Measurements from ENCODE around the gene RASL10A. TPM values are rescaled to one million over a fixed set of nuclear protein-coding genes. Genes with fewer than 3 reads are reported as not detected.

Gene RASL10A
- total RNA-seq, 1 donor from 2014 or later = 2.0 TPM

DNA sequence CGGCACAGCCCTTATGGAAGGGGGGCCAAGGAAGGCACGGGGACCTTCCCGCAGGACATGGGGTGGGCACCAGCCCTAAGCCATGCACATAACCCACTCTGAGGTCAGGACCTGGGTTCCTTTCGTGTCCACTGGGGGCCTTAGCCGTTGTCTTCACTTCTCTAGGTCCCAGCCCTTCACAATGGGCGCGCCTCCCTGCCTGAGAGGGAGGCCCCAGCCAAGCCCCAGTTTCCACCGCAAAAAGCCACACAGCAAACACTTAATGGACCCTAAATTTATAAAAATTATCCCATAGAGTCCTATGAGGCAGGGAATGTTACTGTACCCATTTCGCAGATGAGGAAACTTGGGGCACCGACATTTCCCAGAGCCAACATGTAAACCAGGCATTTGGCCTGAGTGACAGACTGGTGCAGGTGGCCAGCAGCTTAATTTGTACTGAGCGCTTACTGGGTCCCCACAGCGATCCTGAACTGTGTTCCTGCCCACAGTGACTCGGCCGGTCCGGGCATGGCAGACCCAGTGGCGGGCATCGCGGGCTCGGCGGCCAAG, 7.8 kb downstream of the RASL10A start:
- peak in 1 of 2 donors; percentile 32 for DNase-seq (ENCODE audit: low spot score in 2 of 2)
- FAIRE-seq = no peak

DNA sequence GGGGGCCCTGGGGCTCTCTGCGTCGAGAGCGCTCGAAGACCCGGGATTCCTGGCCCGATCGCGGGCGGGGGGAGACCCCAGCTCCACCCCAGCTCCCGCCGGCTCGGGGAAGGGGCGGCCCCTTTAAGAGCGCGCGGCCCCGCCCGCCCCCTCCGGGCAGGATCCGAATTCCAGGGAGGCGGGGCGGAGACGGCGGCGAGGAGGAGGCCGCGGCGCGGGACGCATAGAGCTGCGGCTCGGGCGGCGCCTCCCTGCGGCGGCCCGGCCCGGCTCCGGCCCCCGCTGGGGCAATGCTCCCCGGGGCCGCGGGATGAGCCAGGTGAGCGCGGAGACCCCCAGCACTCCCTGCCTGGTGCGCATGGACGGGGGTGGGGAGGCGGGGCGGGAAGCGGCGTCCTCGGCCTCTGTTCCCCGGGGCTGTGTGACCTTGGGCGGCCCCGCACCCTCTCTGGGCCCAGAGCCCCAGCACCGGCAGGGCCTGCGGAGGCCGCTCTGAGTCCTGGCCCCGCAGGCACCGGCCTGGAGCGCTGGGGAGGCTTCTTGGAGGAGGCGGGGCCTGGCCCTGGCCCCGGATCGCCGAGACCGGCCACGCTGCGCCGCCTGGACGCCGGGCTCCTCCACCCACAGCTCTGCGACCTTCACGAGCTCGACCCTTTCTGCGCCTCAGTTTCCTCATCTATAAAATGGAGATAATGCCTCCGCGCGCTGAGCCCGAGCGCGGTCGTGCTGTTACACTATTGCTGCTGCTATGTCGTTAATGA, 8.5 kb downstream of the RASL10A start:
- no peak for FAIRE-seq

GRCh38 chr22:29306175-29306834, 9.2 kb downstream of the RASL10A start, which contains the start of gene GAS2L1:
GAS2L1 (plus strand) TSS chr22:29306650; CDS start chr22:29308106, 1,456 bp downstream.
- DNase-seq (ENCODE audit: low spot score in 2 of 2) = peak; percentile 85 to 90
- FAIRE-seq = no peak

More for the DNA sequence above, 8.5 kb downstream of the RASL10A start:
- peak; percentile 84 to 87 for DNase-seq (ENCODE audit: low spot score in 2 of 2)

DNA sequence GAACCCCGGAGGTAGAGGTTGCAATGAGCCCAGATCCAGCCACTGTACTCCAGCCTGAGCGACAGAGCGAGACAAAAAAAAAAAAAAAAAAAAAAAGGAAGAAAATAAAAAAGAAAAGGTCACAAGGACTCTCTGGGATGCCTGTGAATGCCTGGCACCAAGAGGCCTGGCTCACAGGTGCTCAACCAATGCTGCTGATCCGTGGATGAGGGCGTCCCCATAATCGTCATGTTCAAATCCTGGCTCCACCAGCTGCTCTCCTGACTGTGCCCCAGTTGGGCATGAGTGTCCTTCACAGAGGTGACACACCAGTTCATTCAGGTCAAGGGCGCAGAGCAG, 9.7 kb downstream of the RASL10A start:
- DNase-seq (ENCODE audit: low spot score in 2 of 2) (no peak), FAIRE-seq (no peak)

GRCh38 chr22:29302681-29303465, 12.6 kb downstream of the RASL10A start:
- FAIRE-seq = no peak
- peak in 1 of 2 donors; percentile 41 for DNase-seq (ENCODE audit: low spot score in 2 of 2)

DNA sequence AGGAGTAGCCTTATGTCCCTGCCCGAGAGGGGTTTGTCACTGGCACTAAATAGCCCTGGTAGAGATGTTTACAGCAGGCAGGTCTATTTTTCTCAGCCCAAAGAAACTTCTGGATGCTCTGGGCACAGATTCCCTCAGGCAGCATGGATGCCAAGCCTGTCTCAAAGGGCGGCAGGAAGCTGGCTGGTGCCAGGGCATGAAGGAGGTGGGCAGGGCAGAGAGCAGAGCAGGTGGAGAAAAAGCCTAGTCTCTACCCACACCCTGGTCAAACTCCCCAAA, 13.2 kb downstream of the RASL10A start:
- no peak for FAIRE-seq
- DNase-seq (ENCODE audit: low spot score in 2 of 2) = no peak

- FAIRE-seq = no peak
- DNase-seq (ENCODE audit: low spot score in 2 of 2) = no peak
Measured at GRCh38 chr22:29301716-29302401, 13.6 kb downstream of the RASL10A start.

DNA sequence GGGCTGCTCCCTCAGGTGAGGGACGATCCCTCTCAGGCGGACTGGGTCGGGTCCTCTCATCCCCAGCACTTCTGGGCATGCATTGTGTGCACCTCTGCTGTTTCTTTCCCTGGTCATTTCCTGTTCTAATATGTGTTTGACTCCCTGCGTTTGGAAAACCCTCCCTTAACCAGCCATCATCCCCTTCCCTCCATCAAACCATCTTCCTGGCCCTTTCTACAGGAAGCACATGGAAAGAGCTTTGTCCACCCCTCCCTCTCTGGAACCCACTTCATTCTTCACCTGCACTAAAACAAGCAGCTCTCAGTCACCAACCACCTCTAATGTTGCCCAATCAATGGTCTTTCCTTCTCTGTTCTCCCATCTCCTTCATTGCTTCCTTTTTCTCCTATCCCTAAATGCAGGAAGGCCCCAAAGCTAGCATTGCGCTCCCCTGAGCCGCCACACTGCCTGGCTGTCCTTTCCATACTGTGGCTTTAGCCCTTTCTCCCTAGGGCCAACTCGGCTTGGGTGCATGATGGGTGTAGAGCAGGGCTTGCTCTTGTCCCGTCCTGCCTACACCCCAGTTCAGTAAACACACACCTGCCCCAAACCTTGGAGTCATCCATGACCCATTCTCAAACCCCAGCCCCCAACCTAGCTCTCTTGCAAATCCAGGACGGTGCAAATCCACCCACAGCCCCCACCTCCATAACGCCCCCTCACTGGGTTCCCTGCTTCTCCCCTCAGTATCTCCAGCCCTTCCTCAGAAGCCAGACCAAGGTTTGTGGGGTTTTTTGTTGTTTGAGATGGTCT, 14.5 kb downstream of the RASL10A start:
- no peak for DNase-seq (ENCODE audit: low spot score in 2 of 2)
- FAIRE-seq = no peak

GRCh38 chr22:29300467-29300806, 15.1 kb downstream of the RASL10A start:
- no peak for FAIRE-seq
- DNase-seq (ENCODE audit: low spot score in 2 of 2) = no peak

GRCh38 chr22:29299136-29299900, 16.2 kb downstream of the RASL10A start:
- DNase-seq (ENCODE audit: low spot score in 2 of 2) = no peak
- FAIRE-seq = no peak

- no peak for DNase-seq (ENCODE audit: low spot score in 2 of 2)
- no peak for FAIRE-seq
Measured at GRCh38 chr22:29298641-29299040, 16.9 kb downstream of the RASL10A start.

DNA sequence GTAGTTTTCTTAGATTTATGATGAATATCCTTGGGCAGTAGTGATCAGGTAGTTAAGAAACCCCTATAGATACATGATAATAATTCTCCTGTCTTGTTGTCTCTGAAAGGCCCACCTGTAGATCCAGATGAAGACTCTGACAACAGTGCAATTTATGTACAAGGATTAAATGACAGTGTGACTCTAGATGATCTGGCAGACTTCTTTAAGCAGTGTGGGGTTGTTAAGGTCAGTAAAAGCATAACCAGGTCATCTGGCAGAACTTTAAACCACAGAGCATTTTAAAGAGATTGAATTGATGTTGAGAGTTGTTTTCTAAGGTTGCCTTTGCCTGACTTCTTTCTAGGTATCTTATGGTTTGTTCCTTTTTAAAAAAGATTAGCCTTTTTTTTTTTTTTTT, 23.1 kb downstream of the RASL10A start:
- no peak for FAIRE-seq
- DNase-seq (ENCODE audit: low spot score in 2 of 2) = no peak

DNA sequence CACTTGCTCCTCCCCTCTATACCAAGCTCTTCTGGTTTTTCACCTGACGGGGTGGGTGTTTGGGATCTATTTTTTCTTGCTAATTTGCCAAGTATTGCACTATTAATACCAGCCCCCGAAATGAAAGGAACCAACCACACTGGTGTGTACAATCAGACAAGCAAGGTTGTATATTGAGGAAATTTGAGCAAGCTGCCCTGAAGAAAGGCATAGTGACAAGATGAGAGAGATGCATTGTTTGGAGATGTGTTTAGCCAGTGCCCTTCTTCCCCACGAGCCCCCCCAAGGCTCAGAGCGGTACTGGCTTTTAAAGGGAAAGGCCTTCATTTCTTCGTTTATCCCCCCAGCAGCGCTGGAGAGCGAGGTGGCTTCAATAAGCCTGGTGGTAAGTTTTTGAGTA, 24.3 kb downstream of the RASL10A start:
- DNase-seq (ENCODE audit: low spot score in 2 of 2) (no peak), FAIRE-seq (no peak)

GRCh38 chr22:29290061-29290460, 25.4 kb downstream of the RASL10A start:
- FAIRE-seq (no peak), DNase-seq (ENCODE audit: low spot score in 2 of 2) (no peak)

DNA sequence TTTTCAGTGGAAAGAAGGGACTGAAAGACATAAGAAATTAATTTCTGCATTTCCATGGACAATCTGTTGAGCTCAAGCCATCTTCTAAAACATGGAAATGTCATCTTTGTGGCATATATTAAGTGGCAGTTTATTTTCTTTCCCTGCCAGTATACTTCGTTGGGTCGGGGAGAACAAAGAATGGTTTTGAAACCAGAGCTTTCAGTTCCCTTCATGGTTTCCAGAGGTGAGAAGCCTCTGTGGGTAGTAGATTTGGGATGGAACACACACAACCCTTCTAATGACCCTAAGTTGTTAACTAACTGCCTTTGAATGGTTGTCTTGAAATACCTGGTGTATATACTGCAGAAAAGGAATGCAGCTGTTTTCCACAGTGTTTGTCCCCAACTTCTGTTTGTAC, 26.7 kb downstream of the RASL10A start:
- DNase-seq (ENCODE audit: low spot score in 2 of 2) (no peak), FAIRE-seq (no peak)

GRCh38 chr22:29284196-29284595, 31.3 kb downstream of the RASL10A start:
- no peak for FAIRE-seq
- DNase-seq (ENCODE audit: low spot score in 2 of 2) = no peak

GRCh38 chr22:29277927-29278326, 37.6 kb downstream of the RASL10A start:
- DNase-seq (ENCODE audit: low spot score in 2 of 2) = no peak
- no peak for FAIRE-seq

- FAIRE-seq (no peak), DNase-seq (ENCODE audit: low spot score in 2 of 2) (no peak)
Measured at GRCh38 chr22:29275819-29276565, 39.5 kb downstream of the RASL10A start.

Measured in frontal cortex (tissue), 4 donors.